Measurements from ENCODE around the gene NCEH1. TPM values are rescaled to one million over a fixed set of nuclear protein-coding genes. Genes with fewer than 3 reads are reported as not detected.

The NCEH1 gene
- total RNA-seq, 2 donors from 2014 or later, result 18.5 to 18.6 TPM

GRCh38 chr3:172630316-172630715, 80.6 kb downstream of the NCEH1 start:
- H3K4me1 Mint-ChIP-seq (ENCODE audit: low read depth in 2 of 2), result peaks cover 9 to 18% of the 10 kb centered on the region in 2 donors
- H3K27ac Mint-ChIP-seq, result no peak overlapping the region
- no peak for ATAC-seq
- H3K27me3 Mint-ChIP-seq, result no peaks in the 10 kb centered on the region
- H3K9me3 Mint-ChIP-seq, result no peaks in the 10 kb centered on the region
- no peak overlapping the region for H3K4me3 Mint-ChIP-seq
- H3K36me3 Mint-ChIP-seq, result peaks cover 4% of the 10 kb centered on the region
- no peak for DNase-seq (ENCODE audit: low spot score)

GRCh38 chr3:172629470-172629869, 81.4 kb downstream of the NCEH1 start:
- Mint-ChIP-seq H3K9me3 (no peaks in the 10 kb centered on the region), H3K4me1 (ENCODE audit: low read depth in 2 of 2) (peaks cover under 1 to 11% of the 10 kb centered on the region in 2 donors), H3K36me3 (peaks cover 4% of the 10 kb centered on the region), H3K4me3 (no peak overlapping the region), H3K27me3 (no peaks in the 10 kb centered on the region), H3K27ac (peak overlapping the region in 1 of 2 donors; percentile 82)
- ATAC-seq (no peak), DNase-seq (ENCODE audit: low spot score) (no peak)

GRCh38 chr3:172627057-172627809, 83.6 kb downstream of the NCEH1 start:
- Mint-ChIP-seq H3K36me3 (peaks cover 4% of the 10 kb centered on the region), H3K27me3 (no peaks in the 10 kb centered on the region), H3K4me1 (ENCODE audit: low read depth in 2 of 2) (peaks cover 7 to 14% of the 10 kb centered on the region in 2 donors), H3K9me3 (no peaks in the 10 kb centered on the region), H3K27ac (peak overlapping the region in 1 of 2 donors; percentile 48), H3K4me3 (no peak overlapping the region)
- no peak for DNase-seq (ENCODE audit: low spot score)
- no peak for ATAC-seq

- Mint-ChIP-seq H3K4me3 (no peak overlapping the region), H3K27me3 (no peaks in the 10 kb centered on the region), H3K9me3 (no peaks in the 10 kb centered on the region), H3K4me1 (ENCODE audit: low read depth in 2 of 2) (peaks cover 10 to 17% of the 10 kb centered on the region in 2 donors), H3K27ac (peak overlapping the region in 1 of 2 donors; percentile 48), H3K36me3 (no peaks in the 10 kb centered on the region)
- no peak for ATAC-seq
- DNase-seq (ENCODE audit: low spot score), result no peak
These were observed 84.7 kb downstream of the NCEH1 start for GRCh38 chr3:172626021-172626640.

- H3K27ac Mint-ChIP-seq, result peak overlapping the region in 1 of 2 donors; percentile 12
- no peak overlapping the region for H3K4me3 Mint-ChIP-seq
- H3K4me1 Mint-ChIP-seq (ENCODE audit: low read depth in 2 of 2), result peaks cover 10 to 17% of the 10 kb centered on the region in 2 donors
- no peak for DNase-seq (ENCODE audit: low spot score)
- no peaks in the 10 kb centered on the region for H3K27me3 Mint-ChIP-seq
- H3K36me3 Mint-ChIP-seq, result no peaks in the 10 kb centered on the region
- H3K9me3 Mint-ChIP-seq, result no peaks in the 10 kb centered on the region
- no peak for ATAC-seq
These were observed 85.5 kb downstream of the NCEH1 start for GRCh38 chr3:172625404-172625803.

GRCh38 chr3:172624999-172625398, 85.9 kb downstream of the NCEH1 start:
- Mint-ChIP-seq H3K9me3 (no peaks in the 10 kb centered on the region), H3K4me1 (ENCODE audit: low read depth in 2 of 2) (peaks cover 10 to 17% of the 10 kb centered on the region in 2 donors), H3K4me3 (no peak overlapping the region), H3K27ac (peak overlapping the region in 1 of 2 donors; percentile 12), H3K36me3 (no peaks in the 10 kb centered on the region), H3K27me3 (no peaks in the 10 kb centered on the region)
- DNase-seq (ENCODE audit: low spot score), result no peak
- no peak for ATAC-seq

- H3K4me3 Mint-ChIP-seq, result peak overlapping the region; percentile 17
- H3K36me3 Mint-ChIP-seq, result no peaks in the 10 kb centered on the region
- peak overlapping the region in 1 of 2 donors; percentile 68 for H3K27ac Mint-ChIP-seq
- H3K4me1 Mint-ChIP-seq (ENCODE audit: low read depth in 2 of 2), result peaks cover 10 to 12% of the 10 kb centered on the region in 2 donors
- ATAC-seq, result no peak
- H3K9me3 Mint-ChIP-seq, result no peaks in the 10 kb centered on the region
- no peaks in the 10 kb centered on the region for H3K27me3 Mint-ChIP-seq
- DNase-seq (ENCODE audit: low spot score), result peak; percentile 69
These were observed 87.8 kb downstream of the NCEH1 start for GRCh38 chr3:172622916-172623700.

- Mint-ChIP-seq H3K9me3 (no peaks in the 10 kb centered on the region), H3K27me3 (no peaks in the 10 kb centered on the region), H3K27ac (peak overlapping the region in 1 of 2 donors; percentile 51), H3K4me1 (ENCODE audit: low read depth in 2 of 2) (peaks cover 10% of the 10 kb centered on the region in 2 donors), H3K4me3 (peak overlapping the region; percentile 17), H3K36me3 (no peaks in the 10 kb centered on the region)
- no peak for DNase-seq (ENCODE audit: low spot score)
- no peak for ATAC-seq
These were observed 88.7 kb downstream of the NCEH1 start for GRCh38 chr3:172622156-172622555.

GRCh38 chr3:172617976-172618375, 92.9 kb downstream of the NCEH1 start:
- DNase-seq (ENCODE audit: low spot score) (no peak), ATAC-seq (no peak)
- Mint-ChIP-seq H3K4me3 (no peak overlapping the region), H3K27ac (peak overlapping the region in 1 of 2 donors; percentile 78), H3K4me1 (ENCODE audit: low read depth in 2 of 2) (peaks cover 20 to 23% of the 10 kb centered on the region in 2 donors), H3K36me3 (no peaks in the 10 kb centered on the region), H3K9me3 (peaks cover 3% of the 10 kb centered on the region), H3K27me3 (no peaks in the 10 kb centered on the region)

- ATAC-seq (no peak), DNase-seq (ENCODE audit: low spot score) (no peak)
- Mint-ChIP-seq H3K4me3 (no peak overlapping the region), H3K27me3 (no peaks in the 10 kb centered on the region), H3K36me3 (no peaks in the 10 kb centered on the region), H3K27ac (peak overlapping the region in 1 of 2 donors; percentile 60), H3K4me1 (ENCODE audit: low read depth in 2 of 2) (peaks cover 12 to 21% of the 10 kb centered on the region in 2 donors), H3K9me3 (peaks cover 3% of the 10 kb centered on the region)
These were observed 93.7 kb downstream of the NCEH1 start for GRCh38 chr3:172617013-172617706.

- Mint-ChIP-seq H3K9me3 (peaks cover 3% of the 10 kb centered on the region), H3K27ac (peak overlapping the region; percentile 68 to 87), H3K4me3 (peak overlapping the region; percentile 60), H3K36me3 (peaks cover under 1% of the 10 kb centered on the region), H3K27me3 (no peaks in the 10 kb centered on the region), H3K4me1 (ENCODE audit: low read depth in 2 of 2) (peaks cover 10 to 18% of the 10 kb centered on the region in 2 donors)
- ATAC-seq (peak; percentile 31 to 75), DNase-seq (ENCODE audit: low spot score) (no peak)
These were observed 94.8 kb downstream of the NCEH1 start for GRCh38 chr3:172616031-172616461.

- Mint-ChIP-seq H3K36me3 (peaks cover 8% of the 10 kb centered on the region), H3K9me3 (peaks cover 7% of the 10 kb centered on the region), H3K4me3 (no peak overlapping the region), H3K27me3 (no peaks in the 10 kb centered on the region), H3K4me1 (ENCODE audit: low read depth in 2 of 2) (peaks cover 10 to 18% of the 10 kb centered on the region in 2 donors), H3K27ac (peak overlapping the region; percentile 68 to 87)
- DNase-seq (ENCODE audit: low spot score) (no peak), ATAC-seq (peak in 1 of 2 donors; percentile 34)
These were observed 95.6 kb downstream of the NCEH1 start for GRCh38 chr3:172615296-172615695.
